ENCODE measurements around the gene GRK1.
A peak's percentile ranks its signal among the peaks of the same experiment; 100 is the strongest.

GRK1 gene

GRCh38 chr13:113737803-113738202 is 70.8 kb downstream of the GRK1 start:
- no peak for TF ChIP-seq CTCF (IDR thresholded peaks at IDR 0.05; ENCODE audit: low read depth, low read length)
- no peak for DNase-seq (ENCODE audit: low read depth, low spot score)
- in situ Hi-C loops (cut with HindIII; ENCODE audit: low sequenced_read_pairs) = no loop called here
- H3K4me3 ChIP-seq (ENCODE audit: low read depth, low read length) = no peak overlapping the region

GRCh38 chr13:113739527-113740285 is 72.7 kb downstream of the GRK1 start:
- no peak for TF ChIP-seq CTCF (IDR thresholded peaks at IDR 0.05; ENCODE audit: low read depth, low read length)
- DNase-seq (ENCODE audit: low read depth, low spot score) = no peak
- in situ Hi-C loops (cut with HindIII; ENCODE audit: low sequenced_read_pairs) = no loop called here

GRCh38 chr13:113740286-113740556 is 73.2 kb downstream of the GRK1 start:
- in situ Hi-C loops (cut with HindIII; ENCODE audit: low sequenced_read_pairs) = no loop called here
- DNase-seq (ENCODE audit: low read depth, low spot score) = no peak
- TF ChIP-seq CTCF (IDR thresholded peaks at IDR 0.05; ENCODE audit: low read depth, low read length) = no peak
- no peak overlapping the region for H3K4me3 ChIP-seq (ENCODE audit: low read depth, low read length)

More at GRCh38 chr13:113739527-113740285, 72.7 kb downstream of the GRK1 start:
- no peak overlapping the region for H3K4me3 ChIP-seq (ENCODE audit: low read depth, low read length)

GRCh38 chr13:113740661-113741060 is 73.6 kb downstream of the GRK1 start:
- TF ChIP-seq CTCF (IDR thresholded peaks at IDR 0.05; ENCODE audit: low read depth, low read length) = no peak
- in situ Hi-C loops (cut with HindIII; ENCODE audit: low sequenced_read_pairs) = no loop called here
- no peak for DNase-seq (ENCODE audit: low read depth, low spot score)
- H3K4me3 ChIP-seq (ENCODE audit: low read depth, low read length) = no peak overlapping the region

GRCh38 chr13:113741191-113741668 is 74.2 kb downstream of the GRK1 start:
- in situ Hi-C loops (cut with HindIII; ENCODE audit: low sequenced_read_pairs) = no loop called here
- TF ChIP-seq CTCF (IDR thresholded peaks at IDR 0.05; ENCODE audit: low read depth, low read length) = no peak
- DNase-seq (ENCODE audit: low read depth, low spot score) = peak; percentile 16
- H3K4me3 ChIP-seq (ENCODE audit: low read depth, low read length) = no peak overlapping the region

- DNase-seq (ENCODE audit: low read depth, low spot score) = no peak
- in situ Hi-C loops (cut with HindIII; ENCODE audit: low sequenced_read_pairs) = no loop called here
- H3K4me3 ChIP-seq (ENCODE audit: low read depth, low read length) = no peak overlapping the region
- TF ChIP-seq CTCF (IDR thresholded peaks at IDR 0.05; ENCODE audit: low read depth, low read length) = peak; percentile 39
These were observed 75.0 kb downstream of the GRK1 start for GRCh38 chr13:113742000-113742441.

Data from astrocyte of the spinal cord (primary cell).